HCT116 (cell line): ENCODE data around the gene SND1. TPM values are rescaled to one million over a fixed set of nuclear protein-coding genes. Genes with fewer than 3 reads are reported as not detected.

ENCODE experiments used
- ATAC-seq: fragments of 200-7000 bp; cut with Tn5 transposase; 2 replicates; pipeline ENCODE4 v1.9.1; 2020; ENCODE audit warnings: mild to moderate bottlenecking, moderate library complexity
- BruUV-seq: library from RNA; stranded (reverse); fragments of 400-500 nt; replicated peaks from 2 replicates; lab custom pipeline; 2021; lab: Mats Ljungman, UMichigan
- CTCF ChIA-PET: fragments of 300-600 bp; sonication (Branson Sonifier 250); formaldehyde crosslinking; loops from one replicate; lab custom pipeline; 2021; ENCODE audit warnings: antibody characterized with exemption; lab: Charles Lee
- POLR2A ChIA-PET: fragments of 300-600, 350-600 bp; sonication (Branson Sonifier 250); formaldehyde crosslinking; loops from one replicate; lab custom pipeline; 2021; ENCODE audit warnings: antibody characterized with exemption; lab: Charles Lee
- RAD21 ChIA-PET, 2 experiments: fragments of 300-600 bp; sonication (Branson Sonifier 250); formaldehyde crosslinking; loops; one replicate each; lab custom pipeline; 2023; ENCODE audit warnings: low total read pairs in 2 of 2; ENCODE audit not compliant: uncharacterized antibody in 2 of 2, unreplicated experiment in 2 of 2, low non-redundant PET in 1 of 2; lab: Charles Lee
- DNase-seq: peaks from one replicate; pipeline ENCODE4 v3.0.0-alpha.2; 2010; ENCODE audit warnings: low read depth, low spot score
- H2AFZ ChIP-seq: fragments of 200-600 bp; shearing (Covaris generic), sonication (generic); 2 replicates; pipeline ENCODE4 v1.6.1; 2017; ENCODE audit warnings: low read depth, mixed run types, mixed read lengths, antibody characterized with exemption, low read length; ENCODE audit not compliant: poor library complexity, severe bottlenecking
- H3K27ac ChIP-seq: 2 replicates; pipeline ENCODE4 v1.5.1; 2012; ENCODE audit warnings: low read depth, low read length
- H3K27me3 ChIP-seq: fragments of 200-600 bp; sonication (generic); 2 replicates; pipeline ENCODE4 v1.6.1; 2016; ENCODE audit warnings: mixed run types, low read length, mixed read lengths; ENCODE audit not compliant: insufficient read depth
- H3K36me3 ChIP-seq, 2 experiments: fragments of 200-500 bp in 1 of 2; fragments of 200-600 bp in 1 of 2; sonication (Bioruptor generic) in 1 of 2; sonication (generic) in 1 of 2; 2 replicates each; pipeline versions ENCODE4 v1.5.1 to v1.6.1; 2014 to 2016; ENCODE audit warnings: low read length in 2 of 2, inconsistent platforms in 1 of 2, mixed read lengths in 1 of 2, mixed run types in 1 of 2; ENCODE audit not compliant: insufficient read depth in 2 of 2, control insufficient read depth in 1 of 2
- H3K4me1 ChIP-seq, 2 experiments: fragments of 200-600 bp in 1 of 2; sonication (generic) in 1 of 2; 2 replicates each; pipeline versions ENCODE4 v1.5.1 to v1.6.1; 2012 to 2017; ENCODE audit warnings: low read length in 2 of 2, inconsistent platforms in 1 of 2, mild to moderate bottlenecking in 1 of 2, mixed read lengths in 1 of 2, mixed run types in 1 of 2, moderate library complexity in 1 of 2; ENCODE audit not compliant: insufficient read depth in 2 of 2, control insufficient read depth in 1 of 2
- H3K4me2 ChIP-seq: fragments of 200-600 bp; sonication (generic); 2 replicates; pipeline ENCODE4 v1.6.1; 2017; ENCODE audit warnings: mixed run types, low read length, mixed read lengths
- H3K4me3 ChIP-seq, 2 experiments: fragments of 200-600 bp in 1 of 2; sonication (generic) in 1 of 2; replicated peaks in 1 of 2; 2 replicates each; pipeline ENCODE4 v1.5.1; 2011 to 2016; ENCODE audit warnings: low read length in 2 of 2, control low read depth in 1 of 2, low read depth in 1 of 2, mild to moderate bottlenecking in 1 of 2, mixed read lengths in 1 of 2, mixed run types in 1 of 2
- H3K79me2 ChIP-seq: fragments of 200-600 bp; sonication (generic); 2 replicates; pipeline ENCODE4 v1.6.1; 2017; ENCODE audit warnings: mild to moderate bottlenecking, mixed run types, low read length, moderate library complexity, mixed read lengths; ENCODE audit not compliant: insufficient read depth
- H3K9ac ChIP-seq: fragments of 200-600 bp; sonication (generic); 2 replicates; pipeline ENCODE4 v1.6.1; 2016; ENCODE audit warnings: low read length, mixed read lengths
- H3K9me2 ChIP-seq: fragments of 200-600 bp; sonication (generic), shearing (Covaris generic); 2 replicates; pipeline ENCODE4 v1.6.1; 2017; ENCODE audit warnings: mixed run types, mild to moderate bottlenecking, moderate library complexity; ENCODE audit not compliant: insufficient read depth
- H3K9me3 ChIP-seq, 2 experiments: fragments of 200-500 bp in 1 of 2; fragments of 200-600 bp in 1 of 2; sonication (Bioruptor generic) in 1 of 2; sonication (generic) in 1 of 2; 2 replicates each; pipeline ENCODE4 v1.6.1; 2014 to 2017; ENCODE audit warnings: low read length in 2 of 2, mixed read lengths in 2 of 2, inconsistent platforms in 1 of 2, low read depth in 1 of 2, mild to moderate bottlenecking in 1 of 2, mixed run types in 1 of 2, moderate library complexity in 1 of 2; ENCODE audit not compliant: control insufficient read depth in 1 of 2, insufficient read depth in 1 of 2
- H4K20me1 ChIP-seq: fragments of 200-600 bp; sonication (generic), shearing (Covaris generic); 2 replicates; pipeline ENCODE4 v1.6.1; 2017; ENCODE audit warnings: mixed run types, mild to moderate bottlenecking, moderate library complexity; ENCODE audit not compliant: insufficient read depth
- EGR1 ChIP-seq: IDR thresholded peaks from 2 replicates; pipeline ENCODE4 v1.6.1; 2012; ENCODE audit warnings: low read depth
- EZH2 ChIP-seq: fragments of 200-600 bp; sonication (generic); IDR thresholded peaks from 2 replicates; pipeline ENCODE4 v1.6.1; 2017; ENCODE audit warnings: antibody characterized with exemption, mixed run types
- EZH2phosphoT487 ChIP-seq: fragments of 200-600 bp; IDR thresholded peaks from 2 replicates; pipeline ENCODE4 v1.6.1; 2018; ENCODE audit warnings: antibody characterized with exemption, borderline replicate concordance
- FOSL1 ChIP-seq: IDR thresholded peaks from 2 replicates; pipeline ENCODE4 v1.6.1; 2012; ENCODE audit warnings: low read depth
- JUND ChIP-seq: IDR thresholded peaks from 2 replicates; pipeline ENCODE4 v1.6.1; 2012
- POLR2A ChIP-seq: IDR thresholded peaks from 2 replicates; pipeline ENCODE4 v1.7.0; 2011; ENCODE audit warnings: borderline replicate concordance; ENCODE audit not compliant: insufficient read depth, insufficient read length; ENCODE audit errors: extremely low read depth
- POLR2AphosphoS5 ChIP-seq: IDR thresholded peaks from 2 replicates; pipeline ENCODE4 v1.6.1; 2011; ENCODE audit warnings: mild to moderate bottlenecking, low read depth, low read length, moderate library complexity
- SP1 ChIP-seq: IDR thresholded peaks from 2 replicates; pipeline ENCODE4 v1.6.1; 2012; ENCODE audit warnings: low read depth
- TCF7L2 ChIP-seq: IDR thresholded peaks from 2 replicates; pipeline ENCODE4 v1.7.0; 2011; ENCODE audit warnings: borderline replicate concordance, inconsistent platforms; ENCODE audit not compliant: insufficient read depth, insufficient read length; ENCODE audit errors: extremely low read depth
- ZFX ChIP-seq: fragments of 450-650 bp; IDR thresholded peaks from 2 replicates; pipeline ENCODE4 v1.6.1; 2017
- ZNF274 ChIP-seq: fragments of 200-500 bp; sonication (Bioruptor generic); IDR thresholded peaks from 2 replicates; pipeline ENCODE4 v1.6.1; 2014; ENCODE audit warnings: mild to moderate bottlenecking, low read depth, low read length, inconsistent platforms
- intact Hi-C: fragments of 100-400 bp; cut with micrococcal nuclease; formaldehyde crosslinking; loops from 2 replicates; pipeline ENCODE4 v1.10.0; 2022
- total RNA-seq: library from RNA; stranded (reverse); gene quantifications from one replicate; pipeline ENCODE4 v1.2.1, GENCODE V29; 2021; ENCODE audit not compliant: unreplicated experiment
- TF ChIP-seq, protein P1 (sequence below): IDR thresholded peaks from 2 replicates; pipeline ENCODE4 v1.6.1; 2011; ENCODE audit warnings: mild to moderate bottlenecking, low read length, moderate library complexity; ENCODE audit not compliant: insufficient replicate concordance; ENCODE audit errors: extremely low read depth
- TF ChIP-seq, protein P2 (sequence below): IDR thresholded peaks from 2 replicates; pipeline ENCODE4 v1.6.1; 2012; ENCODE audit warnings: low read depth
- TF ChIP-seq, protein P3 (sequence below), 3 experiments: fragments of 200-600 bp in 1 of 3; sonication (generic) in 1 of 3; IDR thresholded peaks in 2 of 3; conservative IDR thresholded peaks in 1 of 3; 2 replicates each; pipeline ENCODE4 v1.5.1; 2012 to 2017; ENCODE audit warnings: low read depth in 2 of 3, low read length in 2 of 3, antibody characterized with exemption in 1 of 3, borderline replicate concordance in 1 of 3, control low read depth in 1 of 3, mild to moderate bottlenecking in 1 of 3, mixed read lengths in 1 of 3, mixed run types in 1 of 3, moderate library complexity in 1 of 3; ENCODE audit not compliant: insufficient read depth in 1 of 3

SND1 gene
- total RNA-seq, 1 experiment from 2014 or later = 169 TPM

- DNase-seq = no peak
- Histone ChIP-seq H3K36me3 (peaks cover 3 to 14% of the 10 kb centered on the region in 2 experiments; a peak in 2 of 4 replicates), H3K9me3 (no peaks in the 10 kb centered on the region), H3K4me2 (no peak overlapping the region), H3K9me2 (no peaks in the 10 kb centered on the region), H3K27me3 (no peaks in the 10 kb centered on the region), H2AFZ (no peak overlapping the region), H3K9ac (no peak overlapping the region)
- TSS peak; percentile 18 for BruUV-seq
- POLR2A ChIA-PET = no interaction called here
- intact Hi-C loops = no loop called here
- no peak for TF ChIP-seq ZFX
- TF ChIP-seq, protein P1, sequence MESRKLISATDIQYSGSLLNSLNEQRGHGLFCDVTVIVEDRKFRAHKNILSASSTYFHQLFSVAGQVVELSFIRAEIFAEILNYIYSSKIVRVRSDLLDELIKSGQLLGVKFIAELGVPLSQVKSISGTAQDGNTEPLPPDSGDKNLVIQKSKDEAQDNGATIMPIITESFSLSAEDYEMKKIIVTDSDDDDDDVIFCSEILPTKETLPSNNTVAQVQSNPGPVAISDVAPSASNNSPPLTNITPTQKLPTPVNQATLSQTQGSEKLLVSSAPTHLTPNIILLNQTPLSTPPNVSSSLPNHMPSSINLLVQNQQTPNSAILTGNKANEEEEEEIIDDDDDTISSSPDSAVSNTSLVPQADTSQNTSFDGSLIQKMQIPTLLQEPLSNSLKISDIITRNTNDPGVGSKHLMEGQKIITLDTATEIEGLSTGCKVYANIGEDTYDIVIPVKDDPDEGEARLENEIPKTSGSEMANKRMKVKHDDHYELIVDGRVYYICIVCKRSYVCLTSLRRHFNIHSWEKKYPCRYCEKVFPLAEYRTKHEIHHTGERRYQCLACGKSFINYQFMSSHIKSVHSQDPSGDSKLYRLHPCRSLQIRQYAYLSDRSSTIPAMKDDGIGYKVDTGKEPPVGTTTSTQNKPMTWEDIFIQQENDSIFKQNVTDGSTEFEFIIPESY = no peak
- no peak for TF ChIP-seq ZNF274
- no peak for TF ChIP-seq POLR2AphosphoS5
- no peak for TF ChIP-seq SP1
- no peak for TF ChIP-seq TCF7L2
- TF ChIP-seq, all 23 proteins: peak for 0
- no peak overlapping the region for H3K4me3 ChIP-seq
- peaks cover 4% of the 10 kb centered on the region; the same call in 1 of the 2 replicates for H4K20me1 ChIP-seq
- peaks cover 37% of the 10 kb centered on the region for H3K79me2 ChIP-seq
- H3K4me1 ChIP-seq = peaks cover 0 to 7% of the 10 kb centered on the region in 2 experiments; a peak in 1 of 4 replicates
- RAD21 ChIA-PET = no interaction called here
- ATAC-seq = no peak
- H3K27ac ChIP-seq = no peak overlapping the region
- CTCF ChIA-PET = no interaction called here
Observed at GRCh38 chr7:127889677-127890076, 237.7 kb downstream of the SND1 start.

GRCh38 chr7:127890726-127891125 is 238.7 kb downstream of the SND1 start:
- no peaks in the 10 kb centered on the region for H3K9me3 ChIP-seq
- H3K79me2 ChIP-seq = peaks cover 38% of the 10 kb centered on the region
- peaks cover 3 to 14% of the 10 kb centered on the region in 2 experiments; a peak in 2 of 4 replicates for H3K36me3 ChIP-seq
- ChIA-PET CTCF (no interaction called here), RAD21 (no interaction called here), POLR2A (no interaction called here)
- no peak overlapping the region for H2AFZ ChIP-seq
- no peaks in the 10 kb centered on the region for H3K27me3 ChIP-seq
- no peaks in the 10 kb centered on the region for H3K9me2 ChIP-seq
- H3K4me2 ChIP-seq = no peak overlapping the region
- ATAC-seq = no peak
- BruUV-seq = no TSS peak
- H3K27ac ChIP-seq = no peak overlapping the region
- peaks cover 4% of the 10 kb centered on the region; the same call in 1 of the 2 replicates for H4K20me1 ChIP-seq
- no peak overlapping the region for H3K4me3 ChIP-seq
- intact Hi-C loops = no loop called here
- H3K9ac ChIP-seq = no peak overlapping the region
- H3K4me1 ChIP-seq = peaks cover 0 to 8% of the 10 kb centered on the region in 2 experiments; a peak in 1 of 4 replicates
- DNase-seq = no peak
- TF ChIP-seq ZNF274 (no peak), JUND (no peak), FOSL1 (no peak), EZH2 (no peak), POLR2A (no peak), EZH2phosphoT487 (no peak), EGR1 (no peak), SP1 (no peak)
- TF ChIP-seq, protein P2, sequence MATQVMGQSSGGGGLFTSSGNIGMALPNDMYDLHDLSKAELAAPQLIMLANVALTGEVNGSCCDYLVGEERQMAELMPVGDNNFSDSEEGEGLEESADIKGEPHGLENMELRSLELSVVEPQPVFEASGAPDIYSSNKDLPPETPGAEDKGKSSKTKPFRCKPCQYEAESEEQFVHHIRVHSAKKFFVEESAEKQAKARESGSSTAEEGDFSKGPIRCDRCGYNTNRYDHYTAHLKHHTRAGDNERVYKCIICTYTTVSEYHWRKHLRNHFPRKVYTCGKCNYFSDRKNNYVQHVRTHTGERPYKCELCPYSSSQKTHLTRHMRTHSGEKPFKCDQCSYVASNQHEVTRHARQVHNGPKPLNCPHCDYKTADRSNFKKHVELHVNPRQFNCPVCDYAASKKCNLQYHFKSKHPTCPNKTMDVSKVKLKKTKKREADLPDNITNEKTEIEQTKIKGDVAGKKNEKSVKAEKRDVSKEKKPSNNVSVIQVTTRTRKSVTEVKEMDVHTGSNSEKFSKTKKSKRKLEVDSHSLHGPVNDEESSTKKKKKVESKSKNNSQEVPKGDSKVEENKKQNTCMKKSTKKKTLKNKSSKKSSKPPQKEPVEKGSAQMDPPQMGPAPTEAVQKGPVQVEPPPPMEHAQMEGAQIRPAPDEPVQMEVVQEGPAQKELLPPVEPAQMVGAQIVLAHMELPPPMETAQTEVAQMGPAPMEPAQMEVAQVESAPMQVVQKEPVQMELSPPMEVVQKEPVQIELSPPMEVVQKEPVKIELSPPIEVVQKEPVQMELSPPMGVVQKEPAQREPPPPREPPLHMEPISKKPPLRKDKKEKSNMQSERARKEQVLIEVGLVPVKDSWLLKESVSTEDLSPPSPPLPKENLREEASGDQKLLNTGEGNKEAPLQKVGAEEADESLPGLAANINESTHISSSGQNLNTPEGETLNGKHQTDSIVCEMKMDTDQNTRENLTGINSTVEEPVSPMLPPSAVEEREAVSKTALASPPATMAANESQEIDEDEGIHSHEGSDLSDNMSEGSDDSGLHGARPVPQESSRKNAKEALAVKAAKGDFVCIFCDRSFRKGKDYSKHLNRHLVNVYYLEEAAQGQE = no peak
- TF ChIP-seq, protein P3, sequence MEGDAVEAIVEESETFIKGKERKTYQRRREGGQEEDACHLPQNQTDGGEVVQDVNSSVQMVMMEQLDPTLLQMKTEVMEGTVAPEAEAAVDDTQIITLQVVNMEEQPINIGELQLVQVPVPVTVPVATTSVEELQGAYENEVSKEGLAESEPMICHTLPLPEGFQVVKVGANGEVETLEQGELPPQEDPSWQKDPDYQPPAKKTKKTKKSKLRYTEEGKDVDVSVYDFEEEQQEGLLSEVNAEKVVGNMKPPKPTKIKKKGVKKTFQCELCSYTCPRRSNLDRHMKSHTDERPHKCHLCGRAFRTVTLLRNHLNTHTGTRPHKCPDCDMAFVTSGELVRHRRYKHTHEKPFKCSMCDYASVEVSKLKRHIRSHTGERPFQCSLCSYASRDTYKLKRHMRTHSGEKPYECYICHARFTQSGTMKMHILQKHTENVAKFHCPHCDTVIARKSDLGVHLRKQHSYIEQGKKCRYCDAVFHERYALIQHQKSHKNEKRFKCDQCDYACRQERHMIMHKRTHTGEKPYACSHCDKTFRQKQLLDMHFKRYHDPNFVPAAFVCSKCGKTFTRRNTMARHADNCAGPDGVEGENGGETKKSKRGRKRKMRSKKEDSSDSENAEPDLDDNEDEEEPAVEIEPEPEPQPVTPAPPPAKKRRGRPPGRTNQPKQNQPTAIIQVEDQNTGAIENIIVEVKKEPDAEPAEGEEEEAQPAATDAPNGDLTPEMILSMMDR (IDR thresholded peaks at IDR 0.05 in 2 of 3, conservative IDR thresholded peaks at IDR 0.05 in 1 of 3; ENCODE audit: borderline replicate concordance in 1 of 3, insufficient read depth in 1 of 3, low read depth in 2 of 3, low read length in 2 of 3) = no peak
